TTC549 (cell line): Measurements from ENCODE around the gene OXSR1.
"Not testable (repeated sequence)": the region's sequence is repeated elsewhere in the genome, so short reads cannot be mapped to it uniquely, and the experiment has no call there.

Experiments used
- FAIRE-seq: peaks from 2 replicates; lab custom pipeline; 2012; peaks lifted over from hg19 to GRCh38; lab: Jason Lieb, UNC

OXSR1 gene

GRCh38 chr3:38274864-38275649 is 109.7 kb downstream of the OXSR1 start:
- FAIRE-seq: no peak

- no peak for FAIRE-seq
These were observed 110.3 kb downstream of the OXSR1 start for GRCh38 chr3:38275658-38276057.

- no peak for FAIRE-seq
These were observed 111.0 kb downstream of the OXSR1 start for GRCh38 chr3:38276081-38276916.

- no peak for FAIRE-seq
These were observed 111.7 kb downstream of the OXSR1 start for GRCh38 chr3:38276917-38277630.

- FAIRE-seq: no peak
These were observed 113.5 kb downstream of the OXSR1 start for GRCh38 chr3:38278841-38279240.

- no peak for FAIRE-seq
These were observed 116.8 kb downstream of the OXSR1 start, which contains the start of gene SLC22A14 for GRCh38 chr3:38281895-38282686. TSS of gene SLC22A14 (plus strand) at chr3:38282294. CDS start at chr3:38306027, 23,733 bp downstream.

- FAIRE-seq: no peak
These were observed 118.7 kb downstream of the OXSR1 start for GRCh38 chr3:38283810-38284755.

- FAIRE-seq: no peak
These were observed 119.4 kb downstream of the OXSR1 start for GRCh38 chr3:38284756-38285150.

- not testable (repeated sequence) for FAIRE-seq
These were observed 124.2 kb downstream of the OXSR1 start for GRCh38 chr3:38289286-38290217.

- FAIRE-seq: not testable (repeated sequence)
These were observed 131.7 kb downstream of the OXSR1 start for GRCh38 chr3:38297053-38297452.

- FAIRE-seq: no peak
These were observed 132.2 kb downstream of the OXSR1 start for GRCh38 chr3:38297537-38297936.

GRCh38 chr3:38297947-38298711 is 132.8 kb downstream of the OXSR1 start:
- FAIRE-seq: no peak
